Right lung (tissue), 5 donors: ENCODE results near the gene SH3BP2. TPM values are rescaled to one million over a fixed set of nuclear protein-coding genes. Genes with fewer than 3 reads are reported as not detected.

Experiments
- DNase-seq, 2 donors: peaks; one replicate each; pipeline ENCODE4 v3.0.0-alpha.2; 2013
- polyA plus RNA-seq, 5 donors: library from polyadenylated mRNA; unstranded; fragments of 120-200 nt; gene quantifications; one replicate each; pipeline versions ENCODE4 v1.2.1 to v1.2.3, GENCODE V29; 2013; ENCODE audit warnings: inconsistent platforms in 1 of 5, low replicate concordance in 1 of 5; ENCODE audit not compliant: insufficient read length in 5 of 5, insufficient read depth in 1 of 5

Gene SH3BP2
- polyA plus RNA-seq, 5 donors = 33.2 to 59.8 (median 47.8) TPM

DNA sequence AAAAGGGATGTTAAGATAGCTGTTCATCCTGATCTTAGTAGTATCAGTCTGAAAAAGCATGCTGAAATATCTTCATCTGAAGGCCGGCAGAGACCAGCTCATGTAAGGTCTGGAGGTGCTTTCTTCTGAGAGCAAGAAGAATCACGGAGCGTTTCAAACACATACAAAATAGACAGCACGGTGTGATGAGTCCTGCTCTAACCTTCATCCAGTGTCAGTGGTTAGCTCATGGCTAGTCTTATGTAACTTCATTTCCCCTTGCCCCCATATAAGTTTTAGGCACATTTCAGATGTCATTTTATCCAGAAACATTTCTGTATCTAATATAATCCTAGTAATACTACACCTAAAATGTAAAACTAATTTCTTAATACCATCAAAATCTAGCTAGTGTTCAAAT lies 78.6 kb downstream of the SH3BP2 start:
- no peak for DNase-seq

DNA sequence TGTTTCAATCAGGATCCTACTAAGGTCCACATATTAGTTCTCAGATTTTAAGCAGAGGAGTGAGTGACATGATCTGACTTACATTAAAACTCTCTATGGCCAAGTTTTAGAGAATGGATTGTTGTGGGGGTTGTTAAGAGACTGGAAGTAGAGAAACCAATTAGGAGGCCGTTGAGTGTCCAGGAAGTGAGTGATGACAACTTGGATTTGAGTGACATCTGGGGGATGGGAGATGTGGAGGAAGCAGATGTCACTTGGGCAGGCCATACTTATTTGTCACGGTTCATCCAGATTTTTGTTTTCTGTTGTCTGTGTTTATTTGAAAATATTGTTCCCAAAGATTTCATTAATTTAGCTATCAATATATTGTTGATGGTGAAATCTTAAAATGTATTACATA lies 79.0 kb downstream of the SH3BP2 start:
- no peak for DNase-seq

DNA sequence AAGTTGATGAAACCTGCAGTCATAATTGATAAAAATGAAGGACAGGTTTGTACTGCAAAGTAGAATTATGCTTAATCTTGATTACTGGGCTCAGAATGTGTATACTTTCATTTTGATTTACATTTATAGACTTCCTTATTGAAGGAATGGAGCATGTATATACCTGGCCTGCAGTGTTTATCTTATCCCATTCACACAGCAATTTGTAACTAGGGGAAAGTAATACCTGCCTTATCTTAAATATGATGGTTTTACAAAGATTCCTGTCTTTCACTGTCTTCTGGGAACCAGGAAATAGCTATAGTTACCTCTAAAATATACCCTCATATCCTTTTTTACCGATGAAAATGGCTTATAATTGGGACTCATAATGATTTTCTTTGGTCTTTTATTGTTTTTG lies 80.4 kb downstream of the SH3BP2 start:
- no peak for DNase-seq

DNA sequence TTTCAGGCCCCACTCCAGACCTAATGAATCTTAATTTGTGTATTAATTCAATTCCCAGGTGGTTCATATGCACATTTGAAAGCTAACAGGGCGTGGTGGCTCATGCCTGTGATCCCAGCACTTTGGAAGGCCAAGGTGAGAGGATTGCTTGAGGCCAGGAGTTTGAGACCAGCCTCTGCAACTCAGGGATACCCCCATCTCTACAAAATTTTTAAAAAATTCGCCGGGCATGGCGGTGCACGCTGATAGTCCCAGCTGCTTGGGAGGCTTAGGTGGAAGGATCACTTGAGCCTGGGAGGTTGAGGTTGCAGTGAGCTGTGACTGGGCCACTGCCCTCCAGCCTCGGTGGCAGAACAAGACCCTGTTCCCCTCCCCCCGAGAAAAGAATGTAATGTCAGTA lies 82.0 kb downstream of the SH3BP2 start:
- DNase-seq = no peak

DNA sequence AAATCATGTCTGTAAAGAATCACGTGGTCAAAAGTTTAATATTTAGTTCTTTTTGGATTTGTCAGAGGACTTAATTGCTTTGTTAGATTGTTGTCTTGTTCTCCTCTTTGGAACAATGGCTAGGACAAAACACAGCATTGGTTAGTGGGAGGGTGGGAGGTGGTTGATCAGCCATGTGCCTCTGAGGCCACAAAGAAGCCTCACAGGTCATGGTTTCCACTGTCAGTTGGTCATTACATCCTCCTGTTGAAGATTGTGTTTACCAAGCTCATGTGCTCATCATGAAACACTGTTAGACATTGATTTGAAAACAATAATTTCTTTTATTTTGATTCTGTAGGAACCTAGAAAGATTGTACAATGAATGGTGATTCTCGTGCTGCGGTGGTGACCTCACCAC lies 82.7 kb downstream of the SH3BP2 start:
- no peak for DNase-seq

DNA sequence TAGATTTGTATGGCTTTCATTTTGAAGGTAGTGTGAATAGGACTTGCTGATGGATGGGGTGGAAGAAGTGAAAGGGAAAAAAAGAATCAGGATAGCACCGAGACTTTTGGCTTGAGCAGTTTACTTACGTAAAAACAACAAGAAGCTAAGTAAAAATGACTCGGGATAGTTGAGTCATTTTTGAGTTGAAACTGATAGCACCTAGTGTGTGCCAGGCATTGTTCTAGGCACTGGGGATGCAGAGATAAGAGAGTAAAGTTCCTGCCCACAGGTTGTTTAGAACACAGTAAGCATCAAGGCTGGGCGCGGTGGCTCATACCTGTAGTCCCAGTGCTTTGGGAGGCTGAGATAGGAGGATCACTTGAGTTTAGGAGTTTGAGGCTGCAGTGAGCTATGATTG lies 85.5 kb downstream of the SH3BP2 start:
- DNase-seq = no peak

DNA sequence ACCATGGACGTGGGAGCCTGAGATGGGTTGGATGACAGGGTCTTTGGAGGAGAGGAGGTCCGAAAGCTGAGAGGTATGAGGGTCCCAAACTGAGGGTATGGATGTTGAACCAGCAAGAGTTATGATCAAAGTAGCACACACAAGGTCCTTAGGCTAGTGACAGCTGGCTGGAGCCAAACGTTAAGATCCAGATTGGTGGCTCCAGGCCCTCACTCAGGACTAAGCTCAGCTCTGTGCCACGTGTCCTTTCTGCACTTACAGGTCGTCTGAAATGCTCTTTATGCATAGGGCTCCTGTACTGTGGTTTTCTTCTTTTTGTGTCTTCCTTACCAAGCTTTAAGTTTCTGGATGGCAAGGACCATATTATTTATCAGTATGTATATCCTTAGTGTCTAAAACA lies 86.1 kb downstream of the SH3BP2 start:
- DNase-seq = no peak

DNA sequence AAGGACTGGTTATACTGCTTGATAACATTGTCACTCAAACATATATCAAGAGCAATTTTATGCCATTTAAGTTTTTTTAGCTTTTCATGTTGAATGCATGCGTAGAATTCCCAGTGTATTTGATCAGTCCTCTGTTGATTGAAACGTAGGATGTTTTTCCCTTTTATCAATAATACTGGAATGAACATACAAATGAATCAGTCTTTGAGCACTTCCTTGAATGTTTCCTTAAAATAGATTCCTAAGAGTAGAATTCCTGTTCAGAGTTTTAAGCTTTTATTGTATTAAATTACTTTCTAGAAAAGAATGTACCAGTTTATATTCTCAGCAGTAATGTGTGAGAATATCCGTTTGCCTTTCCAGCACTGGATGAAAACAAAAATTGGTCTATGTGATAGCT lies 88.5 kb downstream of the SH3BP2 start:
- DNase-seq = no peak

DNA sequence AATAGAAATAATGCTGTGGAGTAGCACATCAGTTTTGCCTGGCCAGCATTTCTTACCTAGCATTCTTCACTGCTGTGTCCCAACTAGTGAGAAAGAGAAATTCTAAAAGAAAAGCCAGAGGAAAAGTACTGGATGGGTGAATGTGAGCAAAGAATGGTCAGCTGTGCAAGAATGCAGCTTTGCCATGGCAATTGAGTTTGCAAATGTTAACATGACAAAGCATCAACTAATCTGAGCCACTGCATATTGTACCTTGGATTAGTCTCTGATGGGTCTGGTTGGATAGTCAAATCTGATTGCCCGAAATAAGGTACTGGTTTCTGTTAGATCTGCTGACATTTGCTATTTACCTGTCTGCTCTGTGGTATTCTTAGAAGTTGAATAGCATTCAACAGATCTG lies 89.5 kb downstream of the SH3BP2 start:
- no peak for DNase-seq

DNA sequence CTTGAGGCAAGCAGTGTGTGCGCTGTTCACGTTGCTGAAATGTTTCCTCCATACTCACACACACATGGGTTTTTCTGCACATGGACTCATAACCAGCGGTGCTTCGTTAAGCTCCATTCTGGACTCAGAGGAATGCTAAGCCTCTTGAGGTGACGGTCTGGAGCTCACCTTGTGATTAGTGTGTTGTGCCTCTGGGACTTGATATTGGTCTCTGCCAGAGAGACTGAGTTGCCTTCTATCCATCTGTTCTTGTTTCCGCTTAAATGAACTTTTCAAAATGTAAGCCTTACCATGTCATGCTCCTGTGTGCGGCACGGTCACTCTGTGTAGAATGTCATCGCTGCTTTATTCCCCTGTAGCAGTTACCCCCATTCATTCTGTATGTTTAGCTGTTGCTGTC lies 93.3 kb downstream of the SH3BP2 start:
- no peak for DNase-seq

DNA sequence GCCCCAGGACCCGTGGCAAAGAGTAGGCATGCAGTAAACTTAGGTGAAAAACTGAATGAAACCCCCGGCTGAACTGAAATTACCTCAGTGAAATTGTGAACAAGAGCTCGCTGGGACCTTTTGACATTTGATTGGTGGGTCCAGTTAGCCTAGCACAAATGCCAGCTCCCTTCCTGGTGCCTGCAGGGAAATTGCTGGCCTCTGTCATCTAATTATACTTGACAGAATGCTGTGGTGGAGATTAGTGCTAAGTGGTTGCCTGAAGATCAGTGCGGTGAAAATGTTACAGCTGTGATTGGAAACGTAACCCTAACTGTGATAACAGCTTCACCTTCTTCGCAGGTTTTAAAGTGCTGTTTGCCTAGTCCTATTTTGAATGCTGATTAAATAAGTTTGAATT lies 93.7 kb downstream of the SH3BP2 start:
- DNase-seq = no peak

DNA sequence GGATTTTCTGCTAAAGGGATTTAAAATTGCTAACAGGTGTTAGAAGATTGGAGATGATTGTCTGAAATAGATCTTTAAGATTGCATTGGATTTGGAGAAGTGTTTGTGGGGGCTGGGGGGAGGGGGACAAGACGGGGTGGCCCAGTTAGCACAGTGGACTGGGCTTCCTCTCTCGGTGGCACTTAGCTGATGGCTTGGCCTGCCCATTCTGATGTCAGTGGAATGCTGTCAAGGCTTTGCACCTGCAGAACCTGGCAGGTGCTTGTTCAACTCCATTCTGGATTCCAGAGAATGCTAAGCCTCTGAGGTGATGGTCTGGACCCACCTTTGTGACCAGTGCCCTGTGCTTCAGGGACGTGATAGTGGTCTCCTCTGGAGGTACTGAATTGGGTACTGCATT lies 94.5 kb downstream of the SH3BP2 start:
- DNase-seq = no peak

DNA sequence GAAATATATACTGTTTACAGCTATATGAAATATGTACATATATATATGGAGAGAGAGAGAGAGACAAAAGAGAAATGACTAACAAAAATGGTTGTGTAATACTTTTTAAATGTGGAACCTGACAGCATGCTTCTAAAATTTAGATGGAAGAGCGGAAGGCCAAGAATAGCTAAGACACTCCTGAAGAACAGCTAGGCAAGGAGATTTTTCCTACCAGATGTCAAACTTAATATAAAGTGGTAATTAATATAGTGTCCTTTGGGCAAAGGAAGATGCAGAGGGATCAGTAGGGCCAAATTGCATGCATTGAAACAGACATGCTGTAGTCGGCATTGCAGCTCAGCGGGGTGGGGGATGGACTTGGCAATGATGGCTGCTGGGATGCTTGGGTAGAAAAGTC lies 96.0 kb downstream of the SH3BP2 start:
- DNase-seq = no peak

Other genes with a start within 250 kb of the SH3BP2 start
- 10 to 100 TPM; 16.0 to 24.5 (median 18.5) TPM for gene TNIP2, start 36.7 kb upstream of the SH3BP2 start, polyA plus RNA-seq
- gene ADD1, start 50.8 kb downstream of the SH3BP2 start, polyA plus RNA-seq = 100 to 1,000 TPM; 260 to 305 (median 286) TPM
- gene NOP14, start 170.3 kb downstream of the SH3BP2 start, polyA plus RNA-seq = 10 to 100 TPM; 22.4 to 28.7 (median 27.6) TPM
- 10 to 100 TPM; 13.8 to 23.1 (median 15.6) TPM for gene GRK4, start 170.5 kb downstream of the SH3BP2 start, polyA plus RNA-seq